Ovary (tissue), 9 donors: ENCODE data around the gene PRKD2. TPM values are rescaled to one million over a fixed set of nuclear protein-coding genes. Genes with fewer than 3 reads are reported as not detected.

Experiments used
- DNase-seq, 5 donors: peaks; one replicate each; pipeline ENCODE4 v3.0.0-alpha.2; 2019 to 2020
- H3K27ac ChIP-seq, 2 donors: fragments of 200-600 bp; one replicate each; pipeline versions ENCODE4 v1.5.1 to v1.8.0; 2019 to 2022
- H3K27me3 ChIP-seq: fragments of 200-600 bp; one replicate; pipeline ENCODE4 v1.8.0; 2022
- H3K36me3 ChIP-seq: fragments of 200-600 bp; sonication (generic); one replicate; pipeline ENCODE4 v1.5.1; 2019
- H3K4me1 ChIP-seq: one replicate; pipeline ENCODE4 v1.8.1; 2013; ENCODE audit warnings: mild to moderate bottlenecking, moderate library complexity; ENCODE audit not compliant: insufficient read depth
- H3K4me3 ChIP-seq: fragments of 200-600 bp; sonication (generic); one replicate; pipeline ENCODE4 v1.5.1; 2017
- H3K9me3 ChIP-seq, 2 donors: fragments of 200-600 bp in 1 of 2; sonication (generic) in 1 of 2; one replicate each; pipeline versions ENCODE4 v1.5.1 to v1.8.1; 2013 to 2019; ENCODE audit warnings: mild to moderate bottlenecking in 1 of 2, moderate library complexity in 1 of 2
- EP300 ChIP-seq: sonication (generic); formaldehyde crosslinking; IDR thresholded peaks from one replicate; pipeline ENCODE4 v1.6.1; 2017; ENCODE audit warnings: antibody characterized with exemption
- POLR2A ChIP-seq: fragments of 450-650 bp; IDR thresholded peaks from one replicate; pipeline ENCODE4 v1.6.1; 2017; ENCODE audit warnings: antibody characterized with exemption, mild to moderate bottlenecking, moderate library complexity
- WGBS, 3 donors: extraction: QIAGEN DNeasy Blood & Tissue Kit in 1 of 3; methylation state at CpG; one replicate each; pipeline versions ENCODE4 v1.1.5 to v1.1.7; 2013 to 2017; 5-methylcytosine and 5-hydroxymethylcytosine counted together
- intact Hi-C, 4 donors: fragments of 100-400 bp; cut with DNase I; formaldehyde crosslinking; loops; one replicate each; pipeline versions ENCODE4 v1.11.0 to v1.15.1; 2022 to 2023
- polyA plus RNA-seq, 2 donors: library from polyadenylated mRNA; stranded (reverse); fragments of 200-250 nt in 1 of 2; fragments of 350-450 nt in 1 of 2; fragmentation: Illumina TruSeq in 1 of 2; extraction: RNeasy Lipid Tissue Mini Kit (QIAGEN cat#74804) in 1 of 2; gene quantifications; one replicate each; pipeline ENCODE4 v1.2.3, GENCODE V29; 2013 to 2014
- total RNA-seq, 7 donors: library from RNA; depleted of rRNA in 2 of 7; stranded (reverse); fragments of >200 nt in 2 of 7; fragmentation: NEBNext Ultra II Directional in 3 of 7; extraction: Animal tissue kit (Norgen Biotek cat#: 25700) in 3 of 7; gene quantifications; one replicate each; pipeline versions ENCODE4 v1.1.0 to v1.2.4, GENCODE V29; 2016 to 2023
- TF ChIP-seq, protein P1 (sequence below), 3 donors: fragments of 450-650 bp in 2 of 3; fragments of 200-600 bp in 1 of 3; IDR thresholded peaks; one replicate each; pipeline versions ENCODE4 v1.5.1 to v1.8.0; 2016 to 2022; ENCODE audit warnings: antibody characterized with exemption in 3 of 3, mild to moderate bottlenecking in 1 of 3
- donor health status: DM: no; HTN: no; CAD: no; lungs with moderate emphysema.
- donor health status: DM: no; HTN: no; CAD: no.
- donor health status: Bipolar disorder and iron deficiency.
- donor health status: DM: yes; HTN: yes; CAD: no.
- donor health status: DM: no; HTN: no; CAD: no.
- donor health status: DM: yes; HTN: yes; CAD: no.

Gene PRKD2
- total and polyA plus RNA-seq, 9 donors, result 17.7 to 55.4 (median 40.0) TPM

DNA sequence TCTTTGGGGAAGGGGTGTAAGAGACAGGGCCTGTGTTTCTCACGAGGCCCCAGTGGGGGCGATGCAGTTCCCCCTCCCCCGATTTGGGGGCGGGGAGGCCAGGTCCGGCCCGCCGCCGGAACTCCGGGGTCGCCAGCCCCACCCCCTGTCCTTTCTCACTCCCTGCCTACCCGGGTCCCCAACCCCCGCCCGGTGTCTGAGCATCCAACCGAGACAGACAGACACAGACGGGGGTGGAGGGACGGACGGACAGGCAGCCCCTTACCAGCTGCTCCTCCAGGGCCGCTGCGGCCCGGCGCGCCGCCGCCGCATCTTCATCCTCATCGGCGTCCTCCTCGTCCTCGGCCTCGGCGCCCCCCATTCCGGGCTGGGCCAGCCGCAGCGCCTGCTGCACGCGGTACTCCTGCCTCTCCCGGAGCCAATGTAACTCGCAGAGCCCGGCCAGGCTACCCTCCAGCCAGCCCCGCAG, 56.3 kb downstream of the PRKD2 start:
- no peaks in the 10 kb centered on the region for H3K4me1 ChIP-seq
- H3K27me3 ChIP-seq, result no peaks in the 10 kb centered on the region
- TF ChIP-seq, protein P1, sequence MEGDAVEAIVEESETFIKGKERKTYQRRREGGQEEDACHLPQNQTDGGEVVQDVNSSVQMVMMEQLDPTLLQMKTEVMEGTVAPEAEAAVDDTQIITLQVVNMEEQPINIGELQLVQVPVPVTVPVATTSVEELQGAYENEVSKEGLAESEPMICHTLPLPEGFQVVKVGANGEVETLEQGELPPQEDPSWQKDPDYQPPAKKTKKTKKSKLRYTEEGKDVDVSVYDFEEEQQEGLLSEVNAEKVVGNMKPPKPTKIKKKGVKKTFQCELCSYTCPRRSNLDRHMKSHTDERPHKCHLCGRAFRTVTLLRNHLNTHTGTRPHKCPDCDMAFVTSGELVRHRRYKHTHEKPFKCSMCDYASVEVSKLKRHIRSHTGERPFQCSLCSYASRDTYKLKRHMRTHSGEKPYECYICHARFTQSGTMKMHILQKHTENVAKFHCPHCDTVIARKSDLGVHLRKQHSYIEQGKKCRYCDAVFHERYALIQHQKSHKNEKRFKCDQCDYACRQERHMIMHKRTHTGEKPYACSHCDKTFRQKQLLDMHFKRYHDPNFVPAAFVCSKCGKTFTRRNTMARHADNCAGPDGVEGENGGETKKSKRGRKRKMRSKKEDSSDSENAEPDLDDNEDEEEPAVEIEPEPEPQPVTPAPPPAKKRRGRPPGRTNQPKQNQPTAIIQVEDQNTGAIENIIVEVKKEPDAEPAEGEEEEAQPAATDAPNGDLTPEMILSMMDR (IDR thresholded peaks at IDR 0.05), result no peak
- TF ChIP-seq POLR2A, result peak; percentile 60
- intact Hi-C loops, result loop anchor here in 3 of 4 donors (10.0 kb wide), 3 partner anchors 46 to 136 kb away; partner anchors contain the start of gene CALM3 (in 1 of the 3)
- H3K4me3 ChIP-seq, result peak overlapping the region; percentile 87
- H3K36me3 ChIP-seq, result no peaks in the 10 kb centered on the region
- no peaks in the 10 kb centered on the region for H3K9me3 ChIP-seq
- peak overlapping the region; percentile 59 to 73 for H3K27ac ChIP-seq
- peak in 3 of 5 donors; percentile 43 to 69 (median 58) for DNase-seq
- WGBS, 3 donors, result 1% methylated on average over 16 to 40 of the region's 40 CpGs

DNA sequence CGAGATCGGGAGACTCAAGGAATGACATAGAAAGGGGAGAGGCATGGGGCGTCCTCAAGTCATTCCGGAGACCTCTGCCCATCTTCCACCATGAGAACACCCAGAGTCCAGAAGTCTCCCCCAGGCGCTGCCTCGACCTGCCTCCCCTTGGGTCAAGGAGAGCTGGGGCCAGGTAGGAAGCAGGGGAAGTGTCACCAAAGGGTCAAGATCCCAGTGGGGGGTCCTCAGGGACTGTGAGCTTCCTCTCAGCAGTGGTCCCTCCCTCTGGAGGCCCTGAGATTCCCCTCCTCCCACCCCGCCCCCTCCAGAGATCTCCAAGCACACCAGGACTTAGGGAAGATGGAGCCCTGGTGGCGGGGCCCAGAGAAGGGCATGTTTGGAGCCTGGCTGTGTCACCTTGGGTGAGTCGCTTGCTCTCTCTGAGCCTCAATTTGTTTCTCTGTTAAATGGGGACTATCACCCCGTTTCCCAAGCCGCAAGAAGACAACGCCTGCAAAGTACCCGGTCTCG, 56.9 kb downstream of the PRKD2 start:
- H3K4me1 ChIP-seq, result no peaks in the 10 kb centered on the region
- 0 to 1% (median 0%) methylated on average over 14 of the region's 14 CpGs for WGBS, 3 donors
- H3K27me3 ChIP-seq, result no peaks in the 10 kb centered on the region
- intact Hi-C loops, result loop anchor here in 3 of 4 donors (10.0 kb wide), 3 partner anchors 45 to 135 kb away; partner anchors contain the start of gene CALM3 (in 1 of the 3)
- no peaks in the 10 kb centered on the region for H3K36me3 ChIP-seq
- DNase-seq, result peak; percentile 37 to 62 (median 54)
- H3K9me3 ChIP-seq, result no peaks in the 10 kb centered on the region
- peak overlapping the region; percentile 87 for H3K4me3 ChIP-seq
- H3K27ac ChIP-seq, result peak overlapping the region; percentile 59 to 73
- TF ChIP-seq EP300, result no peak
- TF ChIP-seq POLR2A, result no peak
- TF ChIP-seq, protein P1 (IDR thresholded peaks at IDR 0.05), result no peak

DNA sequence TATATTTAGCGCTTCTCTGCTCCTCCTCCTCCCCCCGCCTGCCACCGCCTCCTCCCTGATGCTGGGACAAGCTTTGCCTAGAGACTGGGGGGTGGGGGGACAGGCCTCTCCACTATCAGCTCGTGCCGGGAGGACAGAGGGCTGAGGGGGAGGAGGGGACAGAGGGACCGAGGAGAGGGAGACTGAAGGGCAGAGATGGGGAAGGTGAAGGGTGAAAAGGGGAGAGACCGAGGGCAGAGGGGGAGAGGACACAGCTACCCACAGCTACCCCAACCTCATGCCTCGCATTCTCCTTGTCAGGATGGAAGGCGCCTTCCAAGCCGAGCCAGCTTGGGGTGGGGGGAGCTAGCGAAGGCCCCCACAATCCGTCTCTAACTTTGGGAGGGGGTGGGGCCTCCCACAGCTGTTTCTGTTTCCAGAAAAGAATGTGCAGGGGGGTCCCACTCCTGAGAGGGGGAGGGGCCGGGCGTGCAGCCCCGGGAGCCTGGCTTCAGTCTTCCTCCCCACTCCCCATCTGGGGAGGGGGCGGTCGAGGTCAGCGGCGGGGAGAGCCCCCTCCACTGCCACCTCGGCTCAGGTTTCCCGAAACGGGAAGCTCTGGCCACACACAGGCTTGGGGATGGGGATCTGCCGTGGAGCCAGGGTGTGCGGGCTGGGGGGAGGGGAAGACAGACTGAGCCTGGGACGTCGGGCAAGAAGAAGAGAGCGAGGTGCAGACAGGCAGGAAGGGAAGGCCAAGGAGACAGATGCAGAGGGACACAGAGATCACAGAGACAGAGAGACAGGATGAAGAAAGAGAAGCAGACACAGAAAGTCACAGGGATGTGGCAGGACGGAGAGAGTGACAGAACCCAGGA, 57.5 kb downstream of the PRKD2 start:
- TF ChIP-seq, protein P1 (IDR thresholded peaks at IDR 0.05), result no peak
- TF ChIP-seq EP300 (no peak), POLR2A (peak; percentile 7)
- no peaks in the 10 kb centered on the region for H3K27me3 ChIP-seq
- no peaks in the 10 kb centered on the region for H3K9me3 ChIP-seq
- peak; percentile 51 to 73 (median 68) for DNase-seq
- WGBS, 3 donors, result 2 to 3% (median 3%) methylated on average over 28 of the region's 28 CpGs
- intact Hi-C loops, result loop anchor here in 3 of 4 donors (10.0 kb wide), 3 partner anchors 45 to 135 kb away; partner anchors contain the start of gene CALM3 (in 1 of the 3)
- H3K4me3 ChIP-seq, result peak overlapping the region; percentile 87
- H3K27ac ChIP-seq, result peak overlapping the region; percentile 59 to 73
- H3K36me3 ChIP-seq, result no peaks in the 10 kb centered on the region
- H3K4me1 ChIP-seq, result no peaks in the 10 kb centered on the region

DNA sequence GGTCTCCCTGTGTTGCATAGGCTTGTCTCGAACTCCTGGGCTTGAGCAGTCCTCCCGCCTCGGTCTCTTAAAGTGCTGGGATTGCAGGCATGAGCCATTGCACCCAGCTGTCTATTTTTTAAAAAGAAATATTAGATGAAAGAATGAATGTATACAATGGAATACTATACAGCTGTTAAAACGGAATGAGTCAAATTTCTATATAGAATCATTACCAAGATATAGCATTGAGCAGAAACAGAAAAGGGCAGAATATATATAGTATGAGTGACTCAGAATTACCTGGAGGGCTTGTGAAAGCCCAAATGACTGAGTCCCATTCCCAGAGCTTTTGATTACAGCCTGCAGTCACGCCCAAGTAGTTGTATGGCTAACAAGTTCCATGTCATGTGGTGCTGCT, 60.4 kb downstream of the PRKD2 start:
- intact Hi-C loops, result no loop called here

More for the DNA sequence above, 60.4 kb downstream of the PRKD2 start:
- no peak for DNase-seq
- WGBS, 3 donors, result 94 to 98% (median 94%) methylated on average over 5 of the region's 5 CpGs
- Histone ChIP-seq H3K9me3 (no peaks in the 10 kb centered on the region), H3K27ac (no peak overlapping the region), H3K27me3 (no peaks in the 10 kb centered on the region), H3K36me3 (no peaks in the 10 kb centered on the region), H3K4me3 (no peak overlapping the region), H3K4me1 (no peaks in the 10 kb centered on the region)
- TF ChIP-seq, protein P1 (IDR thresholded peaks at IDR 0.05), result no peak
- TF ChIP-seq POLR2A (no peak), EP300 (no peak)
